Lung (tissue), 12 donors: ENCODE measurements around the gene DYNC1H1. TPM values are rescaled to one million over a fixed set of nuclear protein-coding genes. Genes with fewer than 3 reads are reported as not detected.

Experiments
- ATAC-seq: fragments of 200-7000 bp; cut with Tn5 transposase; one replicate; pipeline ENCODE4 v1.9.1; 2020; ENCODE audit warnings: moderate number of reproducible peaks; ENCODE audit not compliant: insufficient read depth, low FRiP score
- DNase-seq, 3 donors: peaks; one replicate each; pipeline ENCODE4 v3.0.0-alpha.2; 2013 to 2017
- H3K27ac ChIP-seq, 2 donors: one replicate each; pipeline ENCODE4 v1.5.1; 2013; ENCODE audit warnings: mild to moderate bottlenecking in 2 of 2, moderate library complexity in 2 of 2, control low read depth in 1 of 2, inconsistent platforms in 1 of 2, low read depth in 1 of 2, low read length in 1 of 2
- H3K27me3 ChIP-seq, 3 donors: one replicate each; pipeline ENCODE4 v1.5.1; 2013; ENCODE audit warnings: low read length in 2 of 3; ENCODE audit not compliant: control insufficient read depth in 3 of 3, insufficient read depth in 3 of 3
- H3K36me3 ChIP-seq, 4 donors: one replicate each; pipeline ENCODE4 v1.5.1; 2013; ENCODE audit warnings: low read length in 4 of 4, mild to moderate bottlenecking in 1 of 4, moderate library complexity in 1 of 4; ENCODE audit not compliant: control insufficient read depth in 4 of 4, insufficient read depth in 4 of 4
- H3K4me1 ChIP-seq, 5 donors: one replicate each; pipeline ENCODE4 v1.5.1; 2013; ENCODE audit warnings: low read length in 5 of 5, mild to moderate bottlenecking in 2 of 5, moderate library complexity in 1 of 5; ENCODE audit not compliant: control insufficient read depth in 5 of 5, insufficient read depth in 5 of 5
- H3K4me3 ChIP-seq: one replicate; pipeline ENCODE4 v1.5.1; 2013; ENCODE audit warnings: mild to moderate bottlenecking, control low read depth, moderate library complexity
- H3K9ac ChIP-seq, 2 donors: one replicate each; pipeline ENCODE4 v1.5.1; 2013; ENCODE audit warnings: low read length in 2 of 2, control low read depth in 1 of 2; ENCODE audit not compliant: insufficient read depth in 1 of 2
- H3K9me3 ChIP-seq, 4 donors: one replicate each; pipeline ENCODE4 v1.5.1; 2013; ENCODE audit warnings: low read length in 3 of 4, mild to moderate bottlenecking in 1 of 4, moderate library complexity in 1 of 4; ENCODE audit not compliant: control insufficient read depth in 4 of 4, insufficient read depth in 3 of 4
- CTCF ChIP-seq: IDR thresholded peaks from 2 replicates; pipeline ENCODE4 v1.5.1; 2012; ENCODE audit warnings: mild to moderate bottlenecking; ENCODE audit errors: control extremely low read depth, extremely low read depth
- WGBS, 2 donors: extraction: QIAGEN DNeasy Blood & Tissue Kit; methylation state at CpG; one replicate each; pipeline ENCODE4 v1.1.7; 2013; 5-methylcytosine and 5-hydroxymethylcytosine counted together
- polyA plus RNA-seq, 2 donors: library from polyadenylated mRNA; stranded (reverse); fragments of 200-250 nt; gene quantifications; one replicate each; pipeline ENCODE4 v1.2.1, GENCODE V29; 2013
- total RNA-seq, 2 donors: library from RNA; depleted of rRNA in 1 of 2; stranded (reverse); fragments of >200 nt in 1 of 2; gene quantifications; one replicate each; pipeline ENCODE4 v1.2.1, GENCODE V29; 2014 to 2021
- donor health status: control.
- donor health status: control.
- donor health status: Bipolar disorder and iron deficiency.
- donor health status: healthy.
- donor health status: DM: yes; HTN: yes; CAD: no.

DYNC1H1 gene
- total and polyA plus RNA-seq, 4 donors: 111 to 485 (median 328) TPM

GRCh38 chr14:101922866-101923265, 41.5 kb upstream of the DYNC1H1 start:
- no peak for TF ChIP-seq CTCF
- no peaks in the 10 kb centered on the region for H3K9me3 ChIP-seq
- DNase-seq (no peak), ATAC-seq (no peak)
- H3K27me3 ChIP-seq: no peaks in the 10 kb centered on the region
- peaks cover 0 to 3% (median 0%) of the 10 kb centered on the region in 5 donors for H3K4me1 ChIP-seq
- no peak overlapping the region for H3K9ac ChIP-seq
- no peak overlapping the region for H3K27ac ChIP-seq
- H3K4me3 ChIP-seq: no peak overlapping the region
- peaks cover 12 to 18% (median 14%) of the 10 kb centered on the region in 4 donors for H3K36me3 ChIP-seq
- WGBS, 2 donors: 88 to 94% methylated on average over 7 of the region's 7 CpGs

- TF ChIP-seq CTCF: no peak
- 97 to 98% methylated on average over 33 of the region's 33 CpGs for WGBS, 2 donors
- peaks cover 6 to 24% (median 13%) of the 10 kb centered on the region in 4 donors for H3K36me3 ChIP-seq
Measured at GRCh38 chr14:101925152-101925551, 39.2 kb upstream of the DYNC1H1 start.

GRCh38 chr14:101926085-101926484, 38.3 kb upstream of the DYNC1H1 start:
- no peak for ATAC-seq
- peak overlapping the region in 1 of 2 donors; percentile 7 for H3K27ac ChIP-seq
- no peak overlapping the region for H3K9ac ChIP-seq
- no peak for DNase-seq
- WGBS, 2 donors: 90 to 94% methylated on average over 8 of the region's 8 CpGs
- no peaks in the 10 kb centered on the region for H3K27me3 ChIP-seq
- peaks cover 6 to 21% (median 11%) of the 10 kb centered on the region in 4 donors for H3K36me3 ChIP-seq
- no peak for TF ChIP-seq CTCF
- peaks cover 0 to 10% (median 3%) of the 10 kb centered on the region in 5 donors for H3K4me1 ChIP-seq
- no peaks in the 10 kb centered on the region for H3K9me3 ChIP-seq
- H3K4me3 ChIP-seq: no peak overlapping the region

More at GRCh38 chr14:101925152-101925551, 39.2 kb upstream of the DYNC1H1 start:
- no peak overlapping the region for H3K9ac ChIP-seq
- DNase-seq (no peak), ATAC-seq (no peak)
- H3K27ac ChIP-seq: no peak overlapping the region
- no peak overlapping the region for H3K4me3 ChIP-seq
- no peaks in the 10 kb centered on the region for H3K27me3 ChIP-seq
- peaks cover 0 to 10% (median 3%) of the 10 kb centered on the region in 5 donors for H3K4me1 ChIP-seq
- H3K9me3 ChIP-seq: no peaks in the 10 kb centered on the region

GRCh38 chr14:101926620-101927019, 37.8 kb upstream of the DYNC1H1 start:
- H3K9ac ChIP-seq: no peak overlapping the region
- ATAC-seq (no peak), DNase-seq (no peak)
- H3K27me3 ChIP-seq: no peaks in the 10 kb centered on the region
- H3K9me3 ChIP-seq: no peaks in the 10 kb centered on the region
- WGBS, 2 donors: 85% methylated on average over 5 of the region's 5 CpGs
- peaks cover 6 to 20% (median 11%) of the 10 kb centered on the region in 4 donors for H3K36me3 ChIP-seq
- peak overlapping the region in 1 of 2 donors; percentile 7 for H3K27ac ChIP-seq
- no peak for TF ChIP-seq CTCF
- H3K4me1 ChIP-seq: peaks cover 0 to 10% (median 3%) of the 10 kb centered on the region in 5 donors
- H3K4me3 ChIP-seq: no peak overlapping the region
